Choroid plexus epithelial cell (primary cell): ENCODE measurements around the gene CAMK1D.

Experiments
- DNase-seq: peaks from one replicate; pipeline ENCODE4 v3.0.0-alpha.2; 2010; ENCODE audit warnings: low read depth
- H3K4me3 ChIP-seq: 2 replicates; pipeline ENCODE4 v1.5.1; 2011; ENCODE audit warnings: low read depth, mild to moderate bottlenecking, control low read depth, low read length, moderate library complexity
- CTCF ChIP-seq: conservative IDR thresholded peaks from 2 replicates; pipeline ENCODE4 v1.5.1; 2011; ENCODE audit warnings: low read depth, mild to moderate bottlenecking, control low read depth, inconsistent platforms, low read length, moderate library complexity

Gene CAMK1D

GRCh38 chr10:12484002-12484918, 134.9 kb downstream of the CAMK1D start:
- TF ChIP-seq CTCF: no peak
- DNase-seq: no peak
- no peak overlapping the region for H3K4me3 ChIP-seq

- DNase-seq: no peak
- no peak for TF ChIP-seq CTCF
These were observed 135.8 kb downstream of the CAMK1D start for GRCh38 chr10:12484941-12485805.

GRCh38 chr10:12487366-12487765, 138.0 kb downstream of the CAMK1D start:
- no peak overlapping the region for H3K4me3 ChIP-seq
- no peak for TF ChIP-seq CTCF
- DNase-seq: no peak

More at GRCh38 chr10:12484941-12485805, 135.8 kb downstream of the CAMK1D start:
- H3K4me3 ChIP-seq: no peak overlapping the region

- TF ChIP-seq CTCF: no peak
- no peak for DNase-seq
- H3K4me3 ChIP-seq: no peak overlapping the region
These were observed 139.3 kb downstream of the CAMK1D start for GRCh38 chr10:12488626-12489025.

GRCh38 chr10:12489357-12489756, 140.0 kb downstream of the CAMK1D start:
- no peak for TF ChIP-seq CTCF
- no peak overlapping the region for H3K4me3 ChIP-seq
- no peak for DNase-seq

GRCh38 chr10:12489806-12490205, 140.5 kb downstream of the CAMK1D start:
- no peak overlapping the region for H3K4me3 ChIP-seq
- no peak for DNase-seq
- no peak for TF ChIP-seq CTCF
